Measurements from ENCODE around the gene DNASE1L3.

- TF ChIP-seq ZBED4 (CRISPR knock-in tag; IDR thresholded peaks at IDR 0.05; ENCODE audit: borderline replicate concordance) (no peak), KAT2B (IDR thresholded peaks at IDR 0.05; ENCODE audit: borderline replicate concordance, low read depth, low read length) (no peak), CTCF (CRISPR knock-in tag; IDR thresholded peaks at IDR 0.05) (peak; percentile 75), POLR2AphosphoS5 (IDR thresholded peaks at IDR 0.05; ENCODE audit: low read depth, low read length) (no peak), PLSCR1 (CRISPR knock-in tag; IDR thresholded peaks at IDR 0.05; ENCODE audit: borderline replicate concordance) (no peak), FOSL2 (CRISPR knock-in tag; IDR thresholded peaks at IDR 0.05) (peak; percentile 40; the same call in 1 of the 2 replicates)
Observed at GRCh38 chr3:58217209-58217811, 6.5 kb upstream of the DNASE1L3 start.
